Fibroblast of villous mesenchyme (primary cell): ENCODE data around the gene CD33. TPM values are rescaled to one million over a fixed set of nuclear protein-coding genes. Genes with fewer than 3 reads are reported as not detected.
"Not testable (repeated sequence)": the region's sequence is repeated elsewhere in the genome, so short reads cannot be mapped to it uniquely, and the experiment has no call there.

Experiments used
- DNase-seq: peaks from one replicate; pipeline ENCODE4 v3.0.0-alpha.2; 2010; ENCODE audit warnings: low read depth
- H3K4me3 ChIP-seq: 2 replicates; pipeline ENCODE4 v1.5.1; 2011; ENCODE audit warnings: low read depth, mild to moderate bottlenecking, low read length
- CTCF ChIP-seq: IDR thresholded peaks from 2 replicates; pipeline ENCODE4 v1.5.1; 2012; ENCODE audit warnings: low read depth, mild to moderate bottlenecking, low read length; ENCODE audit not compliant: insufficient read depth
- total RNA-seq: library from RNA; depleted of rRNA; stranded (reverse); fragments of >200 nt; gene quantifications from 2 replicates; pipeline ENCODE4 v1.2.3, GENCODE V29; 2012

Gene CD33
- total RNA-seq, 1 donor, result not detected

- DNase-seq, result no peak
- H3K4me3 ChIP-seq, result no peak overlapping the region
- TF ChIP-seq CTCF, result no peak
Observed at GRCh38 chr19:51207747-51208146, 17.1 kb upstream of the CD33 start.

GRCh38 chr19:51210191-51210784 is 14.6 kb upstream of the CD33 start:
- no peak for DNase-seq
- no peak for TF ChIP-seq CTCF
- no peak overlapping the region for H3K4me3 ChIP-seq

GRCh38 chr19:51210874-51211361 is 14.0 kb upstream of the CD33 start:
- not testable (repeated sequence) for DNase-seq, H3K4me3 ChIP-seq

- no peak for TF ChIP-seq CTCF
- H3K4me3 ChIP-seq, result no peak overlapping the region
- DNase-seq, result no peak
Observed at GRCh38 chr19:51211833-51212232, 13.0 kb upstream of the CD33 start.

- DNase-seq, result no peak
Observed at GRCh38 chr19:51219307-51219706, 5.6 kb upstream of the CD33 start.

GRCh38 chr19:51219971-51220370 is 4.9 kb upstream of the CD33 start:
- DNase-seq, result no peak
- no peak for TF ChIP-seq CTCF

More at GRCh38 chr19:51219307-51219706, 5.6 kb upstream of the CD33 start:
- no peak overlapping the region for H3K4me3 ChIP-seq
- no peak for TF ChIP-seq CTCF

GRCh38 chr19:51220996-51221395 is 3.9 kb upstream of the CD33 start:
- H3K4me3 ChIP-seq, result no peak overlapping the region
- DNase-seq, result no peak
- no peak for TF ChIP-seq CTCF

More at GRCh38 chr19:51219971-51220370, 4.9 kb upstream of the CD33 start:
- no peak overlapping the region for H3K4me3 ChIP-seq
